GM23338 (cell line): ENCODE measurements around the gene FRMD4A. TPM values are rescaled to one million over a fixed set of nuclear protein-coding genes. Genes with fewer than 3 reads are reported as not detected.

Experiments
- ATAC-seq: fragments of 200-7000 bp; cut with Tn5 transposase; 3 replicates; pipeline ENCODE4 v1.9.1; 2020
- DNase-seq: peaks from one replicate; pipeline ENCODE4 v3.0.0-alpha.2; 2015; ENCODE audit warnings: low spot score
- H2AFZ ChIP-seq: fragments of 200-600 bp; sonication (generic); 2 replicates; pipeline ENCODE4 v1.8.0; 2016; ENCODE audit warnings: antibody characterized with exemption, mild to moderate bottlenecking, moderate library complexity
- H3F3A ChIP-seq: fragments of 200-600 bp; sonication (generic); replicated peaks from 2 replicates; pipeline ENCODE4 v1.8.0; 2017; ENCODE audit warnings: antibody characterized with exemption, mixed run types, low read depth
- H3K27ac ChIP-seq: fragments of 200-600 bp; sonication (generic); 2 replicates; pipeline ENCODE4 v1.6.1; 2016; ENCODE audit warnings: low read depth
- H3K27me3 ChIP-seq: fragments of 200-600 bp; sonication (generic); 2 replicates; pipeline ENCODE4 v1.8.0; 2016; ENCODE audit warnings: mild to moderate bottlenecking, mixed run types, moderate library complexity; ENCODE audit not compliant: insufficient read depth
- H3K36me3 ChIP-seq: fragments of 200-600 bp; sonication (generic); 2 replicates; pipeline ENCODE4 v1.8.0; 2016; ENCODE audit warnings: mild to moderate bottlenecking; ENCODE audit not compliant: insufficient read depth
- H3K4me1 ChIP-seq: fragments of 200-600 bp; sonication (generic); 2 replicates; pipeline ENCODE4 v1.8.0; 2016; ENCODE audit warnings: mild to moderate bottlenecking, moderate library complexity; ENCODE audit not compliant: insufficient read depth
- H3K4me2 ChIP-seq: fragments of 200-600 bp; sonication (generic); 2 replicates; pipeline ENCODE4 v1.7.1; 2017; ENCODE audit warnings: mixed run types
- H3K4me3 ChIP-seq: fragments of 200-600 bp; sonication (generic); 2 replicates; pipeline ENCODE4 v1.6.1; 2016; ENCODE audit warnings: mixed run types
- H3K79me2 ChIP-seq: fragments of 200-600 bp; sonication (generic); replicated peaks from 2 replicates; pipeline ENCODE4 v1.8.0; 2017; ENCODE audit warnings: mild to moderate bottlenecking; ENCODE audit not compliant: insufficient read depth
- H3K9me2 ChIP-seq: fragments of 200-600 bp; sonication (generic); 2 replicates; pipeline ENCODE4 v1.8.0; 2017; ENCODE audit not compliant: insufficient read depth
- H4K20me1 ChIP-seq: fragments of 200-600 bp; sonication (generic); replicated peaks from 2 replicates; pipeline ENCODE4 v1.8.0; 2017; ENCODE audit warnings: mild to moderate bottlenecking; ENCODE audit not compliant: insufficient read depth
- H3K27ac Mint-ChIP-seq: 2 replicates; pipeline ENCODE4 v1.8.0; 2020; ENCODE audit warnings: inconsistent platforms, mild to moderate bottlenecking, moderate library complexity, mixed read lengths
- H3K27me3 Mint-ChIP-seq: 3 replicates; pipeline ENCODE4 v1.8.0; 2022; ENCODE audit warnings: low read depth, mild to moderate bottlenecking, moderate library complexity, mixed read lengths, inconsistent platforms; ENCODE audit not compliant: insufficient read depth, poor library complexity
- H3K36me3 Mint-ChIP-seq: 3 replicates; pipeline ENCODE4 v1.8.0; 2021; ENCODE audit warnings: low read depth, mild to moderate bottlenecking, inconsistent platforms, moderate library complexity, mixed read lengths
- H3K4me1 Mint-ChIP-seq: 3 replicates; pipeline ENCODE4 v1.8.0; 2020; ENCODE audit warnings: mild to moderate bottlenecking, inconsistent platforms, mixed read lengths
- H3K4me3 Mint-ChIP-seq: 3 replicates; pipeline ENCODE4 v1.8.0; 2021; ENCODE audit warnings: moderate library complexity, mild to moderate bottlenecking, inconsistent platforms, mixed read lengths
- H3K9me3 Mint-ChIP-seq: 3 replicates; pipeline ENCODE4 v1.8.0; 2020; ENCODE audit warnings: moderate library complexity, mild to moderate bottlenecking, inconsistent platforms, mixed read lengths
- CREB1 ChIP-seq: fragments of 250-450 bp; sonication (Bioruptor Pico); IDR thresholded peaks from 2 replicates; pipeline ENCODE4 v1.5.0; 2020; ENCODE audit warnings: low read depth, mild to moderate bottlenecking, moderate library complexity
- CTCF ChIP-seq, 2 experiments: fragments of 200-600 bp in 1 of 2; sonication (generic) in 1 of 2; conservative IDR thresholded peaks; 2 replicates each; pipeline versions ENCODE4 v1.5.1 to v1.6.1; 2016 to 2017; ENCODE audit warnings: antibody characterized with exemption in 2 of 2, low read depth in 2 of 2, mild to moderate bottlenecking in 2 of 2, moderate library complexity in 1 of 2
- ETS1 ChIP-seq: IDR thresholded peaks from 2 replicates; pipeline ENCODE4 v1.6.1; 2016; ENCODE audit warnings: antibody characterized with exemption
- EZH2 ChIP-seq: fragments of 200-600 bp; sonication (generic); IDR thresholded peaks from one replicate; pipeline ENCODE4 v1.8.0; 2017; ENCODE audit warnings: antibody characterized with exemption, mild to moderate bottlenecking, low read depth; ENCODE audit not compliant: unreplicated experiment
- EZH2phosphoT487 ChIP-seq: fragments of 200-600 bp; sonication (generic); IDR thresholded peaks from one replicate; pipeline ENCODE4 v1.8.1; 2018; ENCODE audit warnings: antibody characterized with exemption; ENCODE audit not compliant: unreplicated experiment
- JUNB ChIP-seq: IDR thresholded peaks from one replicate; pipeline ENCODE4 v1.6.1; 2016; ENCODE audit warnings: antibody characterized with exemption; ENCODE audit not compliant: unreplicated experiment
- NANOG ChIP-seq: IDR thresholded peaks from 2 replicates; pipeline ENCODE4 v1.6.1; 2016; ENCODE audit warnings: antibody characterized with exemption, borderline replicate concordance
- POLR2AphosphoS5 ChIP-seq: IDR thresholded peaks from 2 replicates; pipeline ENCODE4 v1.6.1; 2016; ENCODE audit warnings: antibody characterized with exemption, low read depth
- REST ChIP-seq: IDR thresholded peaks from one replicate; pipeline ENCODE4 v1.6.1; 2018; ENCODE audit warnings: antibody characterized with exemption; ENCODE audit not compliant: unreplicated experiment
- STAT1 ChIP-seq: IDR thresholded peaks from one replicate; pipeline ENCODE4 v1.6.1; 2016; ENCODE audit warnings: antibody characterized with exemption; ENCODE audit not compliant: unreplicated experiment
- ZNF114 ChIP-seq: fragments of 250-450 bp; sonication (Bioruptor Pico); IDR thresholded peaks from 2 replicates; pipeline ENCODE4 v1.5.0; 2020; ENCODE audit warnings: mild to moderate bottlenecking, moderate library complexity
- ZNF331 ChIP-seq: fragments of 250-450 bp; sonication (Bioruptor Pico); IDR thresholded peaks from 2 replicates; pipeline ENCODE4 v1.5.0; 2020; ENCODE audit warnings: low read depth, mild to moderate bottlenecking, moderate library complexity
- ZNF462 ChIP-seq: fragments of 250-450 bp; sonication (Bioruptor Pico); IDR thresholded peaks from 2 replicates; pipeline ENCODE4 v1.5.0; 2020; ENCODE audit warnings: mild to moderate bottlenecking, moderate library complexity
- polyA plus RNA-seq: library from polyadenylated mRNA; unstranded; fragments of >200 nt; fragmentation: Nextera tagmentation; extraction: Ambion mirVana; gene quantifications from 2 replicates; pipeline ENCODE4 v1.2.1, GENCODE V29; 2016
- total RNA-seq: library from RNA; depleted of rRNA; stranded (reverse); fragments of >200 nt; shearing (Covaris generic); gene quantifications from 2 replicates; pipeline ENCODE4 v1.2.3, GENCODE V29; 2014

Gene FRMD4A
- total and polyA plus RNA-seq, 2 experiments from 2014 or later = 14.0 to 20.1 TPM

GRCh38 chr10:13791483-13791882, 539.2 kb downstream of the FRMD4A start:
- Histone ChIP-seq H3K36me3 (no peaks in the 10 kb centered on the region; the same call in 1 of the 2 replicates), H3K27me3 (no peaks in the 10 kb centered on the region), H3K9me2 (no peaks in the 10 kb centered on the region), H2AFZ (no peak overlapping the region), H3K79me2 (no peaks in the 10 kb centered on the region), H3K4me1 (peaks cover 4% of the 10 kb centered on the region), H3K27ac (no peak overlapping the region), H3F3A (no peaks in the 10 kb centered on the region), H3K4me3 (no peak overlapping the region), H4K20me1 (no peaks in the 10 kb centered on the region), H3K4me2 (no peak overlapping the region)
- H3K27me3 Mint-ChIP-seq = peaks cover 7% of the 10 kb centered on the region
- peaks cover 5% of the 10 kb centered on the region; the same call in 2 of the 3 replicates for H3K36me3 Mint-ChIP-seq
- TF ChIP-seq ZNF462 (CRISPR knock-in tag) (no peak), CREB1 (no peak), REST (no peak), POLR2AphosphoS5 (no peak), EZH2 (no peak), EZH2phosphoT487 (no peak), ZNF331 (no peak), STAT1 (no peak), JUNB (no peak), ETS1 (no peak), ZNF114 (no peak), CTCF (conservative IDR thresholded peaks at IDR 0.05; ENCODE audit: low read depth in 2 of 2) (no peak), NANOG (no peak)
- peaks cover 25% of the 10 kb centered on the region for H3K4me1 Mint-ChIP-seq
- no peak overlapping the region for H3K27ac Mint-ChIP-seq
- ATAC-seq (no peak), DNase-seq (no peak)
- H3K4me3 Mint-ChIP-seq = no peak overlapping the region
- H3K9me3 Mint-ChIP-seq = no peaks in the 10 kb centered on the region; the same call in 2 of the 3 replicates
